Measurements from ENCODE around the gene SMAD9.

SMAD9 gene

GRCh38 chr13:36814465-36814864 lies 105.6 kb downstream of the SMAD9 start:
- DNase-seq = no peak

GRCh38 chr13:36813225-36813624 lies 106.8 kb downstream of the SMAD9 start:
- DNase-seq = no peak

- DNase-seq = no peak
Measured at GRCh38 chr13:36807616-36808015, 112.4 kb downstream of the SMAD9 start.

- DNase-seq = no peak
Measured at GRCh38 chr13:36806102-36806501, 113.9 kb downstream of the SMAD9 start.

- no peak for DNase-seq
Measured at GRCh38 chr13:36804588-36804987, 115.5 kb downstream of the SMAD9 start.

- no peak for DNase-seq
Measured at GRCh38 chr13:36801035-36801434, 119.0 kb downstream of the SMAD9 start.

- DNase-seq = no peak
Measured at GRCh38 chr13:36796052-36796451, 124.0 kb downstream of the SMAD9 start.

- no peak for DNase-seq
Measured at GRCh38 chr13:36795463-36795862, 124.6 kb downstream of the SMAD9 start.

Measured in CD4-positive, alpha-beta T cell treated with Interleukin-15 for 1 hour (primary cell).